ENCODE data around the gene DNMT3A.

Gene DNMT3A

DNA sequence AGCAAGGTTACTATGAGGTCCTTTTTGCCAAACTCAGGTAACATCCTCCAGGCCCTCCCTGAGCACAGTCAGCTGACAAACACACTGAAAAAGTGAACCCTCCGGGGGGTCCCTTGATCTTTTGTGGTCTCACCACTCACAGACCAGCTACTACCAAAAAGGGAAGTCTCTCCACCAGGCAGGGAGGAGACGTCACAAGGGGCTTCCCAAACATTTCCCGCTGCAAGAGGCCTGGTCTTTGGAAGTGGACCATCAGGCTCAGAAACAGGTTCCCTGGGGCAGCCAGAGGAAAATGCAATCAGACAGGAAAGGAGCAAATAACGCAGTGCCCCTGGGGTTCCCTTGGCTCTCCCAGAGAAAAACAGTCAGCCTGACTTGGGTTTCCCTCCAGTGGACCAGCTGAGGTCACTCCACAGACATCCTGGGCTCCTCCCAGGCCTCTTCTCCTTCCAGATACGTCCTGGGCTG, 134.6 kb downstream of the DNMT3A start:
- no peak overlapping the region for H3K4me3 ChIP-seq
- no peak overlapping the region for H3K9ac ChIP-seq (ENCODE audit: insufficient read length)
- no peak for TF ChIP-seq POLR2AphosphoS5 (IDR thresholded peaks at IDR 0.05; ENCODE audit: borderline replicate concordance, low read depth, low read length)
- TF ChIP-seq EZH2 (IDR thresholded peaks at IDR 0.05) = no peak
- no peak for TF ChIP-seq FOXP2 (optimal IDR thresholded peaks at IDR 0.05; ENCODE audit: control extremely low read depth, extremely low read length, insufficient read depth)
- DNase-seq (ENCODE audit: low read depth, low spot score) = no peak
- H3K9me3 ChIP-seq (ENCODE audit: low read depth, low read length) = no peaks in the 10 kb centered on the region
- no peaks in the 10 kb centered on the region for H3K36me3 ChIP-seq (ENCODE audit: insufficient read depth, low read length)
- H3K27ac ChIP-seq = no peak overlapping the region

GRCh38 chr2:25204190-25204838, 137.4 kb downstream of the DNMT3A start:
- no peak for TF ChIP-seq EZH2 (IDR thresholded peaks at IDR 0.05)
- TF ChIP-seq FOXP2 (optimal IDR thresholded peaks at IDR 0.05; ENCODE audit: control extremely low read depth, extremely low read length, insufficient read depth) = no peak
- TF ChIP-seq POLR2AphosphoS5 (IDR thresholded peaks at IDR 0.05; ENCODE audit: borderline replicate concordance, low read depth, low read length) = no peak
- no peaks in the 10 kb centered on the region for H3K9me3 ChIP-seq (ENCODE audit: low read depth, low read length)
- no peaks in the 10 kb centered on the region for H3K36me3 ChIP-seq (ENCODE audit: insufficient read depth, low read length)
- no peak for DNase-seq (ENCODE audit: low read depth, low spot score)
- H3K9ac ChIP-seq (ENCODE audit: insufficient read length) = no peak overlapping the region
- H3K4me3 ChIP-seq = no peak overlapping the region
- no peak overlapping the region for H3K27ac ChIP-seq

DNA sequence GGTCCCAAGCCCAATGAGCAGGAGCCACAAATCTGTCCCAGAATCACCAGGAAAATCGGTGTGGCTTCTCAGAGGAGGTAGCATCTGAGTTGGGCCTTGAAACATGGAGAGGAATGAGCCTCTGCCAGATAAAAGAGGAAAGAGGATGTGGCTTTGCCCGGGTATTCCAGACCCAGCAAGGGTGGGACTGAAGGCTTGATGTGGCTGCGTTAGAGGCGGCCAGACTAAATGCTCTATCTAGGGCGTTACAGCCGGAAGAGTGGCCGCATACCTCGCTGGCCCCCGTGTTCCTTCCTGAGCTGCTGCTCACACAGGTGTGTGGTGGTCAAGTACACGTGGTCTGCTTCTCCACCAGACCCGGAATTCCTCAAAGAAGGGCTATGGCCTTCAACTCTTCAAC, 139.4 kb downstream of the DNMT3A start:
- TF ChIP-seq EZH2 (IDR thresholded peaks at IDR 0.05) (no peak), POLR2AphosphoS5 (IDR thresholded peaks at IDR 0.05; ENCODE audit: borderline replicate concordance, low read depth, low read length) (no peak), FOXP2 (optimal IDR thresholded peaks at IDR 0.05; ENCODE audit: control extremely low read depth, extremely low read length, insufficient read depth) (no peak)
- Histone ChIP-seq H3K27ac (no peak overlapping the region), H3K9ac (ENCODE audit: insufficient read length) (no peak overlapping the region), H3K36me3 (ENCODE audit: insufficient read depth, low read length) (no peaks in the 10 kb centered on the region), H3K9me3 (ENCODE audit: low read depth, low read length) (no peaks in the 10 kb centered on the region), H3K4me3 (no peak overlapping the region)
- DNase-seq (ENCODE audit: low read depth, low spot score) = no peak

DNA sequence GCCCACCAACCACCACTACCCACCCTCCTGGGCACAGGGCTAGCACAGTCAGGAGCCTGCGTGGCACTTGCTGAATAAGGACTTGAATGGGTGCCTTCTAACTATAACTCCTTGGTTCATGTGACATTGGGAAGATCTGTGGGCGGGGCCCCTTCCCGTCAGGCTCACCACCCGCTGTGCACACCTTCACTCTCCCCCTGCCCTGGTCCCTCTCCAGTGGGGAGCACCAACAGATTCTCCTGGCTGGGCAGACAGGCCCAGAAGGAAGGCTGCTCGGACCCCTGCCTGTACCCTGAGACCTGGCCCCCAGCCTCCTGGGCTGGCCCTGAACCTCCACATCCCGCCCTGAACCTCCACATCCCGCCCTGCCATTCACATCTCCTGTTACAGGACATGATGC, 139.9 kb downstream of the DNMT3A start:
- H3K4me3 ChIP-seq = no peak overlapping the region
- no peak overlapping the region for H3K27ac ChIP-seq
- no peaks in the 10 kb centered on the region for H3K36me3 ChIP-seq (ENCODE audit: insufficient read depth, low read length)
- DNase-seq (ENCODE audit: low read depth, low spot score) = no peak
- no peaks in the 10 kb centered on the region for H3K9me3 ChIP-seq (ENCODE audit: low read depth, low read length)
- H3K9ac ChIP-seq (ENCODE audit: insufficient read length) = no peak overlapping the region
- TF ChIP-seq EZH2 (IDR thresholded peaks at IDR 0.05) = no peak
- no peak for TF ChIP-seq POLR2AphosphoS5 (IDR thresholded peaks at IDR 0.05; ENCODE audit: borderline replicate concordance, low read depth, low read length)
- no peak for TF ChIP-seq FOXP2 (optimal IDR thresholded peaks at IDR 0.05; ENCODE audit: control extremely low read depth, extremely low read length, insufficient read depth)

GRCh38 chr2:25201265-25201664, 140.5 kb downstream of the DNMT3A start:
- Histone ChIP-seq H3K9me3 (ENCODE audit: low read depth, low read length) (no peaks in the 10 kb centered on the region), H3K9ac (ENCODE audit: insufficient read length) (no peak overlapping the region), H3K36me3 (ENCODE audit: insufficient read depth, low read length) (no peaks in the 10 kb centered on the region), H3K27ac (no peak overlapping the region), H3K4me3 (no peak overlapping the region)
- TF ChIP-seq EZH2 (IDR thresholded peaks at IDR 0.05) (no peak), POLR2AphosphoS5 (IDR thresholded peaks at IDR 0.05; ENCODE audit: borderline replicate concordance, low read depth, low read length) (no peak)
- no peak for DNase-seq (ENCODE audit: low read depth, low spot score)

- Histone ChIP-seq H3K4me3 (no peak overlapping the region), H3K36me3 (ENCODE audit: insufficient read depth, low read length) (no peaks in the 10 kb centered on the region), H3K9me3 (ENCODE audit: low read depth, low read length) (no peaks in the 10 kb centered on the region), H3K27ac (no peak overlapping the region), H3K9ac (ENCODE audit: insufficient read length) (no peak overlapping the region)
- TF ChIP-seq POLR2AphosphoS5 (IDR thresholded peaks at IDR 0.05; ENCODE audit: borderline replicate concordance, low read depth, low read length) = no peak
- TF ChIP-seq EZH2 (IDR thresholded peaks at IDR 0.05) = no peak
- no peak for TF ChIP-seq FOXP2 (optimal IDR thresholded peaks at IDR 0.05; ENCODE audit: control extremely low read depth, extremely low read length, insufficient read depth)
- DNase-seq (ENCODE audit: low read depth, low spot score) = no peak
These were observed 143.1 kb downstream of the DNMT3A start for GRCh38 chr2:25198576-25198975.

DNA sequence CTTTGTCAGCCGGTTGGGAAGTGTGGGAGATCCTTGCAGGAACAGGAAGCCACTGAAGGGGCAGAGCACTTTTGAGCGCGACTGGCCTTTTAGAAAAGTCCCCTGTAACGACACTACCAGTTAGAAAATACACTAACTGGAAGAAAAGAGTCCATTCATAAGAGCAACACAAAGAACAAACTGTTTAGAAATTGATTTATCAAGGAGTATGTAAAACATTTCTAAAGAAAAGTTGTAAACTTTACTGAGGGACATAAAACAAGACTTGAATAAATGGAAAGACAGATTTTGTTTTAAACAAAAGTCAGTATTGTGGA, 143.6 kb downstream of the DNMT3A start:
- Histone ChIP-seq H3K9ac (ENCODE audit: insufficient read length) (peak overlapping the region; percentile 0), H3K9me3 (ENCODE audit: low read depth, low read length) (no peaks in the 10 kb centered on the region), H3K27ac (no peak overlapping the region), H3K4me3 (no peak overlapping the region), H3K36me3 (ENCODE audit: insufficient read depth, low read length) (no peaks in the 10 kb centered on the region)
- TF ChIP-seq POLR2AphosphoS5 (IDR thresholded peaks at IDR 0.05; ENCODE audit: borderline replicate concordance, low read depth, low read length) (no peak), EZH2 (IDR thresholded peaks at IDR 0.05) (no peak), FOXP2 (optimal IDR thresholded peaks at IDR 0.05; ENCODE audit: control extremely low read depth, extremely low read length, insufficient read depth) (no peak)
- no peak for DNase-seq (ENCODE audit: low read depth, low spot score)

- DNase-seq (ENCODE audit: low read depth, low spot score) = no peak
- TF ChIP-seq POLR2AphosphoS5 (IDR thresholded peaks at IDR 0.05; ENCODE audit: borderline replicate concordance, low read depth, low read length) = no peak
- no peak for TF ChIP-seq EZH2 (IDR thresholded peaks at IDR 0.05)
- no peak for TF ChIP-seq FOXP2 (optimal IDR thresholded peaks at IDR 0.05; ENCODE audit: control extremely low read depth, extremely low read length, insufficient read depth)
- Histone ChIP-seq H3K36me3 (ENCODE audit: insufficient read depth, low read length) (no peaks in the 10 kb centered on the region), H3K9me3 (ENCODE audit: low read depth, low read length) (no peaks in the 10 kb centered on the region), H3K4me3 (no peak overlapping the region), H3K9ac (ENCODE audit: insufficient read length) (peak overlapping the region; percentile 0), H3K27ac (no peak overlapping the region)
These were observed 144.2 kb downstream of the DNMT3A start for GRCh38 chr2:25197336-25198208.
